ENCODE results near the gene STK32C.
"Not testable (repeated sequence)": the region's sequence is repeated elsewhere in the genome, so short reads cannot be mapped to it uniquely, and the experiment has no call there.

Gene STK32C

GRCh38 chr10:132299371-132300336 lies 8.1 kb downstream of the STK32C start:
- no peak for DNase-seq

- no peak for DNase-seq
These were observed 9.5 kb downstream of the STK32C start for GRCh38 chr10:132298038-132298881.

GRCh38 chr10:132297526-132297925 lies 10.2 kb downstream of the STK32C start:
- no peak for DNase-seq

GRCh38 chr10:132296666-132297443 lies 10.9 kb downstream of the STK32C start:
- DNase-seq, result no peak

GRCh38 chr10:132295481-132295880 lies 12.3 kb downstream of the STK32C start:
- not testable (repeated sequence) for DNase-seq

GRCh38 chr10:132294561-132295318 lies 13.0 kb downstream of the STK32C start:
- DNase-seq, result no peak

GRCh38 chr10:132293813-132294520 lies 13.8 kb downstream of the STK32C start:
- DNase-seq, result no peak

GRCh38 chr10:132293201-132293812 lies 14.4 kb downstream of the STK32C start:
- DNase-seq, result no peak

GRCh38 chr10:132292287-132293200 lies 15.2 kb downstream of the STK32C start:
- no peak for DNase-seq

- no peak for DNase-seq
These were observed 15.9 kb downstream of the STK32C start for GRCh38 chr10:132291826-132292225.

- DNase-seq, result no peak
These were observed 17.1 kb downstream of the STK32C start for GRCh38 chr10:132290631-132291030.

- peak in 1 of 2 experiments; percentile 31 for DNase-seq
These were observed 18.3 kb downstream of the STK32C start for GRCh38 chr10:132289439-132289838.

GRCh38 chr10:132283604-132284382 lies 24.0 kb downstream of the STK32C start:
- peak in 1 of 2 experiments; percentile 15 for DNase-seq

GRCh38 chr10:132282667-132283603 lies 24.8 kb downstream of the STK32C start:
- DNase-seq, result peak in 1 of 2 experiments; percentile 18

- DNase-seq, result peak; percentile 21 to 68
These were observed 25.7 kb downstream of the STK32C start for GRCh38 chr10:132281915-132282666.

GRCh38 chr10:132280646-132281074 lies 27.1 kb downstream of the STK32C start:
- DNase-seq, result no peak

Measured in NCI-H524 (cell line).